ENCODE results near the gene EXOC6B. TPM values are rescaled to one million over a fixed set of nuclear protein-coding genes. Genes with fewer than 3 reads are reported as not detected.

EXOC6B gene
- total and polyA plus RNA-seq, 2 donors from 2014 or later: 5.9 to 31.3 TPM

- no peak for FAIRE-seq
- no peak for TF ChIP-seq CTCF (IDR thresholded peaks at IDR 0.05; ENCODE audit: borderline replicate concordance, extremely low read depth, insufficient read depth)
- Histone ChIP-seq H3K27me3 (ENCODE audit: control insufficient read depth, insufficient read depth, low read length) (no peaks in the 10 kb centered on the region), H3K36me3 (ENCODE audit: control insufficient read depth in 2 of 3, insufficient read depth in 3 of 3, low read length in 3 of 3) (no peaks in the 10 kb centered on the region), H3K27ac (ENCODE audit: low read depth in 2 of 2, low read length in 2 of 2) (no peak overlapping the region), H3K9me3 (ENCODE audit: control insufficient read depth in 2 of 3, insufficient read depth in 1 of 3, low read length in 3 of 3) (no peaks in the 10 kb centered on the region), H3K9ac (ENCODE audit: low read length in 3 of 3) (no peak overlapping the region), H3K4me1 (ENCODE audit: control insufficient read depth in 2 of 3, insufficient read depth in 2 of 3, low read depth in 1 of 3, low read length in 3 of 3) (no peaks in the 10 kb centered on the region), H3K4me3 (ENCODE audit: low read length in 3 of 3) (no peak overlapping the region)
- intact Hi-C loops (cut with DNase I): no loop called here
- DNase-seq: no peak
Observed at GRCh38 chr2:72681016-72681995, 144.5 kb downstream of the EXOC6B start.

DNA sequence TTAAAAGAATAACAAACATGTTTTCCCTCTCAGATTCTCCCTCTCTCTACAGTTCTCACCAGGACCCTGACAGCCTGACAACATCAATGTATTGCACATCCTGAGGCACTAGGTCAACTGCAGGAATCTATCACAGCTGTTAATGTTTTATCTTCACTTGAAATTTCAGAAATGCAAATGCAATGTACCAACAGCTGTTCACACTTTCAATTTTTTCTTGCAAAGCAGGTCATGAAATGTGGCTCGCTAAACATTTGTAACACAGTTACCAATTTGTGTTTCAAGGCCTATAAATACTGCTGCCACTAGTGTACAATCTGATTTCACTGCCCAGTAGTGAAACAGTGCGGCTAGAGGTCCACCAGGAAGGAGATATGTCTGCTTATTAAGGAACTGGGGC lies 147.8 kb downstream of the EXOC6B start:
- Histone ChIP-seq H3K27ac (ENCODE audit: low read depth in 2 of 2, low read length in 2 of 2) (no peak overlapping the region), H3K4me1 (ENCODE audit: control insufficient read depth in 2 of 3, insufficient read depth in 2 of 3, low read depth in 1 of 3, low read length in 3 of 3) (no peaks in the 10 kb centered on the region), H3K9ac (ENCODE audit: low read length in 3 of 3) (no peak overlapping the region), H3K27me3 (ENCODE audit: control insufficient read depth, insufficient read depth, low read length) (no peaks in the 10 kb centered on the region), H3K9me3 (ENCODE audit: control insufficient read depth in 2 of 3, insufficient read depth in 1 of 3, low read length in 3 of 3) (no peaks in the 10 kb centered on the region), H3K4me3 (ENCODE audit: low read length in 3 of 3) (no peak overlapping the region), H3K36me3 (ENCODE audit: control insufficient read depth in 2 of 3, insufficient read depth in 3 of 3, low read length in 3 of 3) (no peaks in the 10 kb centered on the region)
- no peak for FAIRE-seq
- TF ChIP-seq CTCF (IDR thresholded peaks at IDR 0.05; ENCODE audit: borderline replicate concordance, extremely low read depth, insufficient read depth): no peak
- intact Hi-C loops (cut with DNase I): no loop called here
- peak in 3 of 5 donors; percentile 13 to 72 (median 43) for DNase-seq

GRCh38 chr2:72676341-72677025 lies 149.3 kb downstream of the EXOC6B start:
- no peak overlapping the region for H3K9ac ChIP-seq (ENCODE audit: low read length in 3 of 3)
- H3K27ac ChIP-seq (ENCODE audit: low read depth in 2 of 2, low read length in 2 of 2): no peak overlapping the region
- no peaks in the 10 kb centered on the region for H3K4me1 ChIP-seq (ENCODE audit: control insufficient read depth in 2 of 3, insufficient read depth in 2 of 3, low read depth in 1 of 3, low read length in 3 of 3)
- no peak for TF ChIP-seq CTCF (IDR thresholded peaks at IDR 0.05; ENCODE audit: borderline replicate concordance, extremely low read depth, insufficient read depth)
- DNase-seq (peak in 2 of 5 donors; percentile 6 to 29), FAIRE-seq (no peak)
- H3K27me3 ChIP-seq (ENCODE audit: control insufficient read depth, insufficient read depth, low read length): no peaks in the 10 kb centered on the region
- intact Hi-C loops (cut with DNase I): no loop called here
- no peak overlapping the region for H3K4me3 ChIP-seq (ENCODE audit: low read length in 3 of 3)
- H3K9me3 ChIP-seq (ENCODE audit: control insufficient read depth in 2 of 3, insufficient read depth in 1 of 3, low read length in 3 of 3): no peaks in the 10 kb centered on the region
- no peaks in the 10 kb centered on the region for H3K36me3 ChIP-seq (ENCODE audit: control insufficient read depth in 2 of 3, insufficient read depth in 3 of 3, low read length in 3 of 3)
